ENCODE data around the gene CASP10. TPM values are rescaled to one million over a fixed set of nuclear protein-coding genes. Genes with fewer than 3 reads are reported as not detected.

The CASP10 gene
- total RNA-seq, 1 donor from 2014 or later = 7.8 TPM

DNA sequence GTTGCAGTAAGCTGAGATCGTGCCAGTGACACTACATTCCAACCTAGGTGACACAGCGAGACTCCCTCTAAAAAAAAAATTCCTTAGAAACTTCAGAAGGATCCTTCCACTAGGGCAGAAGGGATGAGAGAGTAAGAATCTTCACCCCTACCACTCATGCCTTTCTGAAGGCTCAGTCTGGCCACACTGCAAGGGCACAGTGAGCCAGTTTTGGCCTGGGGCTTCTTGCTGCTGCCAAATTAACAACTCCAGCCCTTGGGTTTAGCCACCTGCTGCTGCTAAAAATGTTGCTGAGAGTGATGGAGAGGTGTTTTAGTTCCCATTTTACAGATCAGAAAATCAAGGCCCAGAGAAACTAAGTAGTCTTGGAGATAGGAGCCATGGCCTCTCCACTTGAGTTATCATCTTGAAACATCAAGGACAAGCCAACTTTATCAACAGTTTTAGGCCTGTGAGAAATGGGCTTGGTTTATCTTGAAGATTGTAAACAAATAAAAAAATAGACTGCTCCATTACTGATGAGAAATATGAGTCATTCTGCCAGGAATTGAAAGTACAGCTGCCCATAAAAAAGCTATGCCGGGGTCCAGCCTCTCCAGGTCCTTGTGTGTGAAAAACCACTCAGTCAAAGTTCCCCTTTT lies 45.5 kb downstream of the CASP10 start:
- Histone ChIP-seq H3K4me3 (no peak overlapping the region), H3K4me1 (no peaks in the 10 kb centered on the region), H3K36me3 (no peaks in the 10 kb centered on the region), H3K27me3 (no peaks in the 10 kb centered on the region), H3K9me3 (no peaks in the 10 kb centered on the region), H3K27ac (no peak overlapping the region)
- TF ChIP-seq, protein P1, sequence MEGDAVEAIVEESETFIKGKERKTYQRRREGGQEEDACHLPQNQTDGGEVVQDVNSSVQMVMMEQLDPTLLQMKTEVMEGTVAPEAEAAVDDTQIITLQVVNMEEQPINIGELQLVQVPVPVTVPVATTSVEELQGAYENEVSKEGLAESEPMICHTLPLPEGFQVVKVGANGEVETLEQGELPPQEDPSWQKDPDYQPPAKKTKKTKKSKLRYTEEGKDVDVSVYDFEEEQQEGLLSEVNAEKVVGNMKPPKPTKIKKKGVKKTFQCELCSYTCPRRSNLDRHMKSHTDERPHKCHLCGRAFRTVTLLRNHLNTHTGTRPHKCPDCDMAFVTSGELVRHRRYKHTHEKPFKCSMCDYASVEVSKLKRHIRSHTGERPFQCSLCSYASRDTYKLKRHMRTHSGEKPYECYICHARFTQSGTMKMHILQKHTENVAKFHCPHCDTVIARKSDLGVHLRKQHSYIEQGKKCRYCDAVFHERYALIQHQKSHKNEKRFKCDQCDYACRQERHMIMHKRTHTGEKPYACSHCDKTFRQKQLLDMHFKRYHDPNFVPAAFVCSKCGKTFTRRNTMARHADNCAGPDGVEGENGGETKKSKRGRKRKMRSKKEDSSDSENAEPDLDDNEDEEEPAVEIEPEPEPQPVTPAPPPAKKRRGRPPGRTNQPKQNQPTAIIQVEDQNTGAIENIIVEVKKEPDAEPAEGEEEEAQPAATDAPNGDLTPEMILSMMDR (IDR thresholded peaks at IDR 0.05) = no peak
- intact Hi-C loops (cut with DNase I) = no loop called here
- no peak for DNase-seq (ENCODE audit: low spot score in 2 of 2)

DNA sequence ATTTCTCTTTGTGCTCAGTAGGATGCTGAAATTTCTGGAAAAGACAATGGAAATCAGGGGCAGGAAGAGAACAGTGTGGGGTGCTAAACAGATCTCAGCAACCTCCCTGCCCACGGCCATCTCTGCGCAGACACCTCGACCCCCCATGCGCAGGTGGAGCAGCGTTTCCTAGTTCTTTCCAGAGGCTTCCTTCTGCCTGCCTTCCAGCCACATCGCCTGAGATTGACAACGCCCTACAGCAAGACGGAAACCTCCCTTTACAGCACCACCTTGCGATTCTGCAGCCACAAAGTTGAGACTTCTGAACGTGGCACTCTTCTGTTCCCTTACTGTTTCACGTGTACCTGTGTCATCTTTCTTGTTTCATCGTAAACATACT lies 46.0 kb downstream of the CASP10 start:
- intact Hi-C loops (cut with DNase I) = no loop called here
- no peak for DNase-seq (ENCODE audit: low spot score in 2 of 2)
- no peaks in the 10 kb centered on the region for H3K4me1 ChIP-seq
- H3K9me3 ChIP-seq = no peaks in the 10 kb centered on the region
- no peak overlapping the region for H3K4me3 ChIP-seq
- TF ChIP-seq, protein P1 (IDR thresholded peaks at IDR 0.05) = no peak
- no peaks in the 10 kb centered on the region for H3K27me3 ChIP-seq
- H3K27ac ChIP-seq = no peak overlapping the region
- H3K36me3 ChIP-seq = no peaks in the 10 kb centered on the region

DNA sequence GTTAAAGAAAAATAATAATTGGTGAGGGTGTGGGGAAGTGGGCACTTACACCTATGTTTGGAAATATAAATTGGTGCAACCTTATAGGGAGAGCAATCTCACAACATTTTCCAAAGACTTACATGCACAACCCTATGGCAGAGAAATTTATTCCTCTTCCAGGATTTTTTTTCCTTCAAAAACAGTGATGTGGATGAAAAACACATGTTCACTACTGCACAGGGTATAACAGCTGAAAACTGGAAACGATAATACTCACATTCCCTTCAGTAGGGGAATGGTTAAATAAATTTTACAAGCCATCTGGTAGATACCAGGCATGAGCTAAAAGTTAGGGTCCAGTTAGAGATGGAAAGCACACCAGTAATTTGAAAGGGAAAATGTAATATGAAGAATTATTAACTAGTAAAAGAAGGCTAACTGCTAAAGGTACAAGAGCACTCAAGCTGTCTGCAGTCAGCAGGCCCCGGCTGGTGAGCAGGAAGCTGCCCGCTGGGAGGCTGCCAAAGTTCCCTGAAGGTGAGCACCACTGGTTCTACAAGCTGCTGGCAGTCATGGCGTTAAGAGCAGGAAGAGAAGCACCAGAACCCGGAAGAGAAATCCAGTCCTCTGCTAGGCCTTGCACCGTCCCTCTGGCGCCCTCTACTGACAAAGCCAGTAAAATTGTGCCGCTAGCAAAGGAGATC lies 49.0 kb downstream of the CASP10 start:
- Histone ChIP-seq H3K27ac (no peak overlapping the region), H3K36me3 (no peaks in the 10 kb centered on the region), H3K4me3 (no peak overlapping the region), H3K4me1 (peaks cover 0 to 10% of the 10 kb centered on the region in 2 donors), H3K9me3 (no peaks in the 10 kb centered on the region), H3K27me3 (no peaks in the 10 kb centered on the region)
- intact Hi-C loops (cut with DNase I) = no loop called here
- peak; percentile 68 to 92 for DNase-seq (ENCODE audit: low spot score in 2 of 2)
- TF ChIP-seq, protein P1 (IDR thresholded peaks at IDR 0.05) = peak; percentile 60 to 73 (median 73)

DNA sequence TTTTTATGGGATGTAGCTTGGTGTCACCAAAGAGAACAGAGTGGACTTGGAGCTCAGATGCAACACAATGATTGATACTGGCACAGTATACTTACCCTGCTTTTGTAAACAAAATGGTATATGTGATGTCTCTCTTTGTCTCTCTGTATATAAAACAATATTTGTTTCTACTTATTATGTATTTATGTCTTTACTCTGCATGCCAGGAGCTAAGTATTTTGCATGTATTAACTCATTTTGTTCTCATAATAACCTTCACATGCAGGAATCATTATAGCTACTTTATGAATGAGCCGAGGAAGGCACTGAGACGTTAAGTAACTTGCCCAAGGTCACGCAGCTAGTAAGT lies 49.5 kb downstream of the CASP10 start:
- Histone ChIP-seq H3K27me3 (no peaks in the 10 kb centered on the region), H3K36me3 (no peaks in the 10 kb centered on the region), H3K4me3 (no peak overlapping the region), H3K4me1 (peaks cover 0 to 12% of the 10 kb centered on the region in 2 donors), H3K9me3 (no peaks in the 10 kb centered on the region), H3K27ac (no peak overlapping the region)
- TF ChIP-seq, protein P1 (IDR thresholded peaks at IDR 0.05) = no peak
- no peak for DNase-seq (ENCODE audit: low spot score in 2 of 2)
- intact Hi-C loops (cut with DNase I) = no loop called here

DNA sequence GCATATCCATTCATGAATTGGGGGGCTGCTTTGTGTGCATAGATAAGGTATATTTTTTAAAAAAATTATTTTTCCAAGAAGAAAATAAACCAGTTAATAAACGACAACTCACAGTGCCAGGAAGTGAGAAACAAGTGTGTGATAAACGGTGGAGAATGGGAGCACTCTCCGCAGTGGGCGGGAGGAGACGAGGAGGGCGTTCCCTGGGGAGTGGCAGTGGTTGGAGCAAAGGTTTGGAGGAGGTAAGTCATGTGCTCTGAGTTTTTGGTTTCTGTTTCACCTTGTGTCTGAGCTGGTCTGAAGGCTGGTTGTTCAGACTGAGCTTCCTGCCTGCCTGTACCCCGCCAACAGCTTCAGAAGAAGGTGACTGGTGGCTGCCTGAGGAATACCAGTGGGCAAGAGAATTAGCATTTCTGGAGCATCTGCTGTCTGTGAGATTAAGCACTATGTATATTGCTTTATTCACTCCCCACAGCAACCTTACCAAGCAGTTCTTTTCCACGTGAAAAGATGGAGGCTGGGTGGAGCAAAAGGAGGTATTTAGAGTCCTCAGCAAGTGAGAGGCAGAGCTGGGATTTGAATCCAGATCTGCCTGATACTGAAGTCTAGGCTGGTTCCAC lies 50.4 kb downstream of the CASP10 start:
- intact Hi-C loops (cut with DNase I) = no loop called here
- Histone ChIP-seq H3K9me3 (no peaks in the 10 kb centered on the region), H3K27ac (no peak overlapping the region), H3K4me1 (peaks cover 0 to 12% of the 10 kb centered on the region in 2 donors), H3K36me3 (no peaks in the 10 kb centered on the region), H3K4me3 (peak overlapping the region; percentile 9 to 29), H3K27me3 (no peaks in the 10 kb centered on the region)
- DNase-seq (ENCODE audit: low spot score in 2 of 2) = peak; percentile 26 to 73
- TF ChIP-seq, protein P1 (IDR thresholded peaks at IDR 0.05) = no peak

All from ascending aorta (tissue), 2 donors.